ENCODE measurements around the gene RNF14.

RNF14 gene

DNA sequence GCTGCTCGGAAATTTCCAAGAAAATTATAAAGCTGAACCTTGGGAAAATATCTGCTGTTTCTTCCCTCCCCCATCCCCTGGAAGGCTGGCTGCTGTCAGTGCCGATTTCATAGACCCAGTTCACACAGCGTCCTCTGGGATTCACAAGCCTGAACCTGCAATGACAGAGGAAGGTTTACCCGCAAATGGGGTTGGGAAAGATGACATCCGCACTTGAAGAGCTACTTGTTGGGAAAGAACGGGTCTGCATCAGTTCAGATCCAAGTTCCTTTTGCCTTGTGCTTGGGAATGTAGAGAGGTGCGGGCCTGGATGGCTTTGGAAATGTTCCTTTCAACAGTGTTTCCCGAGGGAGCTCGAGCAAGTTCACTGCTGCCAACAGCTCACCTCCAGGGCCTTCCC, 24.8 kb upstream of the RNF14 start:
- H3K79me2 ChIP-seq (ENCODE audit: insufficient read depth, low read length) = no peaks in the 10 kb centered on the region
- H3K9me2 ChIP-seq (replicated peaks; ENCODE audit: low read depth, low read length) = no peaks in the 10 kb centered on the region
- TF ChIP-seq CTCF (conservative IDR thresholded peaks at IDR 0.05; ENCODE audit: low read length) (no peak), EZH2phosphoT487 (IDR thresholded peaks at IDR 0.05; ENCODE audit: borderline replicate concordance) (no peak)
- no peaks in the 10 kb centered on the region for H3K27me3 ChIP-seq (ENCODE audit: insufficient read depth, low read length, poor library complexity, severe bottlenecking)
- no peaks in the 10 kb centered on the region for H4K20me1 ChIP-seq (ENCODE audit: insufficient read depth, low read length, poor library complexity, severe bottlenecking)
- H2AFZ ChIP-seq (ENCODE audit: low read length) = no peak overlapping the region
- H3K36me3 ChIP-seq (ENCODE audit: insufficient read depth, low read length) = peaks cover 6% of the 10 kb centered on the region; the same call in 1 of the 2 replicates
- no peaks in the 10 kb centered on the region for H3K9me3 ChIP-seq (ENCODE audit: insufficient read depth, low read depth, low read length)
- no peak overlapping the region for H3K4me3 ChIP-seq (ENCODE audit: low read length, poor library complexity, severe bottlenecking)
- no peaks in the 10 kb centered on the region for H3F3A ChIP-seq (ENCODE audit: low read depth)
- peaks cover 5% of the 10 kb centered on the region for H3K4me1 ChIP-seq (ENCODE audit: insufficient read depth, low read length, poor library complexity, severe bottlenecking)
- no peak overlapping the region for H3K9ac ChIP-seq (ENCODE audit: low read depth, low read length, poor library complexity, severe bottlenecking)
- no peak overlapping the region for H3K4me2 ChIP-seq (ENCODE audit: low read depth, low read length, poor library complexity, severe bottlenecking)

DNA sequence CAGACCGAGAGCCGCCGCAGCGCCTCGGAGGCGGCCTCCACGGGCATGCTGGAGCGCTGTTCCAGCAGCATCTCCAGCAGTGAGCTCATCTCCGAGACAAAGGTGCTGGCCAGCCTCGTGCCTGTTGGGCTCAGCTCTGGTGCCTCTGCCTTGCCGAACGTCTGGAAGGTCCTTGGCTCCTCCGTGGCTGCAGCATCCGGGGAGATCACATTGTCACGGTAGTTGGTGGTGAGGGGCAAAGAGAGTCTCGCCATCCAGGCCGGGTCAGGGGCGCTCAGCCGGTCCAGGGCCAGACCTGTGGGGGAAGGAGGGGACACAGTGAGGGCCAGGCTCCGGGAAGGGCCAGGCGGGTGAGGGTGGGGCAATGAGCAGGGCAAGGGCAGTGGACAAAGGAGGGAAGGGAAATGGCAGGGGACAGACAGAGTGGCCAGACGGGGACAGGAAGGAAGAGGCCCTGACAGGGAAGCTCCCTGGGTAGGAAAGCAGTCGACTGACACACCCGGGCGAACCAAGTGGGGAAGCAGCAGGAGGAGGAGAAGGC, 23.3 kb upstream of the RNF14 start:
- no peaks in the 10 kb centered on the region for H3K9me2 ChIP-seq (replicated peaks; ENCODE audit: low read depth, low read length)
- no peaks in the 10 kb centered on the region; the same call in 1 of the 2 replicates for H3K36me3 ChIP-seq (ENCODE audit: insufficient read depth, low read length)
- no peak overlapping the region for H3K4me3 ChIP-seq (ENCODE audit: low read length, poor library complexity, severe bottlenecking)
- H3K27me3 ChIP-seq (ENCODE audit: insufficient read depth, low read length, poor library complexity, severe bottlenecking) = no peaks in the 10 kb centered on the region
- peaks cover 5% of the 10 kb centered on the region for H3K4me1 ChIP-seq (ENCODE audit: insufficient read depth, low read length, poor library complexity, severe bottlenecking)
- no peak overlapping the region for H3K4me2 ChIP-seq (ENCODE audit: low read depth, low read length, poor library complexity, severe bottlenecking)
- no peak overlapping the region for H2AFZ ChIP-seq (ENCODE audit: low read length)
- H3K9ac ChIP-seq (ENCODE audit: low read depth, low read length, poor library complexity, severe bottlenecking) = no peak overlapping the region
- no peaks in the 10 kb centered on the region for H3F3A ChIP-seq (ENCODE audit: low read depth)
- H3K79me2 ChIP-seq (ENCODE audit: insufficient read depth, low read length) = no peaks in the 10 kb centered on the region
- no peaks in the 10 kb centered on the region for H3K9me3 ChIP-seq (ENCODE audit: insufficient read depth, low read depth, low read length)
- TF ChIP-seq CTCF (conservative IDR thresholded peaks at IDR 0.05; ENCODE audit: low read length) (no peak), EZH2phosphoT487 (IDR thresholded peaks at IDR 0.05; ENCODE audit: borderline replicate concordance) (no peak)
- no peaks in the 10 kb centered on the region for H4K20me1 ChIP-seq (ENCODE audit: insufficient read depth, low read length, poor library complexity, severe bottlenecking)

DNA sequence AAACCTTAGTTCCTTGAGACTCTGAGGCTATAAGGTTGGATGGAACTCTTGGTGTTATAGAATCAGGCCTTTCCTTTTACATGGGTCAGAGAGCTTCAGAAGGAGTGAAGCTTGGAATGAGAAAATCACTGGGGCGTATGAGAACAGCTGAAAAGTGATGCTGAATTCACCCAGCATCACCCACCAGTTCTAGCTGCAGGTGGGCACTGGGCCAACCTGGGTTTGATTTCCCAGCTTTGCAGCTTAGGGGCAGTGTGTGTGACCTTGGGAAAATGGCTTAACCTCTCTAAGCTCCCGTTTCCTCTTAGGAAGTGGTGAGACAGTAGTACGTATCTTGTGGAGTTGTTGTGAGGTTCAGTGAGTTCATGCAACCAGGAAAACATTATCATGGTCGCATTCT, 21.6 kb upstream of the RNF14 start:
- Histone ChIP-seq H3K9me2 (replicated peaks; ENCODE audit: low read depth, low read length) (no peaks in the 10 kb centered on the region), H3K27me3 (ENCODE audit: insufficient read depth, low read length, poor library complexity, severe bottlenecking) (no peaks in the 10 kb centered on the region), H3K79me2 (ENCODE audit: insufficient read depth, low read length) (no peaks in the 10 kb centered on the region), H3K9me3 (ENCODE audit: insufficient read depth, low read depth, low read length) (no peaks in the 10 kb centered on the region), H4K20me1 (ENCODE audit: insufficient read depth, low read length, poor library complexity, severe bottlenecking) (no peaks in the 10 kb centered on the region), H3K36me3 (ENCODE audit: insufficient read depth, low read length) (no peaks in the 10 kb centered on the region), H3K4me2 (ENCODE audit: low read depth, low read length, poor library complexity, severe bottlenecking) (no peak overlapping the region), H3K4me1 (ENCODE audit: insufficient read depth, low read length, poor library complexity, severe bottlenecking) (peaks cover 11% of the 10 kb centered on the region), H2AFZ (ENCODE audit: low read length) (no peak overlapping the region), H3K4me3 (ENCODE audit: low read length, poor library complexity, severe bottlenecking) (no peak overlapping the region), H3F3A (ENCODE audit: low read depth) (no peaks in the 10 kb centered on the region), H3K9ac (ENCODE audit: low read depth, low read length, poor library complexity, severe bottlenecking) (no peak overlapping the region)
- no peak for TF ChIP-seq EZH2phosphoT487 (IDR thresholded peaks at IDR 0.05; ENCODE audit: borderline replicate concordance)
- no peak for TF ChIP-seq CTCF (conservative IDR thresholded peaks at IDR 0.05; ENCODE audit: low read length)
